CD4-positive, alpha-beta T cell treated with Interferon alpha-2 for 1 hour (primary cell): ENCODE measurements around the gene UST.

Source experiments
- DNase-seq, 2 donors: peaks; one replicate each; pipeline ENCODE4 v3.0.0-alpha.2; 2020 to 2022

The UST gene

DNA sequence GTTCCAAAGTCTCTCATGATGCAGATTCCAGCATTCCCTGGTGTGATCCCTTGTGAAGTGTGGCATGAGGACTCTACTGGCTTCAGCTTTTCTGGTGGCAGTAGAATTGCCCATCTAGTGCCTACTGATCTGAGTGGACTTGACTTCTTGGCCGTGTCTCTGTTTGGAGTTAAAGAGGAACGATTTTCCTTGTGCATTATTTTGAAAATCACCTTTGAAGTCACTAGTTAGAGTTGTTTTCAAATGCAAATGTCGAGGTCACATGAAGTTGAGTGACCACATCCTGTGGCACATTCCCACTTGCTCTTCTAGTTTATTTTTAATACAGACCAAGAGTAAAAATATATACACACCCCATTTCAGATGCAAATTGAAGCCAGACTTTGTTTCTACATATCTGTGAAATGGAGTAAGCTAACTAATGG is 300.0 kb downstream of the UST start:
- DNase-seq: peak in 1 of 2 donors; percentile 31

DNA sequence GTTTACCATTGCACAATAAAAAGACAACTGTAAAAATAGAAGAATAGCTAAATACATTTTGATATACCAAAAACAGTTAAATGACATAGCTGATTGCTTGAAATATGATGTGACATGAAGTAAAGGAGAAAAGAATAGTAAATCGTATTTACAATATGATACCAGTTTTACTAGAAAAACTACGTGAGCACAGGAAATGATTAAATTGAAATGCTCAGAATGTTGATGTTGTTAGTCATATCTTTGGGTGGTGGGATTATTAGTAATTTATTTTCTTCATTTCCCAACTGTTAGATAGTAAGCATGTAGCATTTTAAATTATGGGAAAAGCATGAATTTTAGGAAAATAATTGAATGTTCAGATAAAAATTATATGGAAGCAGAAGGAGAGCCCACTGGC is 302.4 kb downstream of the UST start:
- no peak for DNase-seq

DNA sequence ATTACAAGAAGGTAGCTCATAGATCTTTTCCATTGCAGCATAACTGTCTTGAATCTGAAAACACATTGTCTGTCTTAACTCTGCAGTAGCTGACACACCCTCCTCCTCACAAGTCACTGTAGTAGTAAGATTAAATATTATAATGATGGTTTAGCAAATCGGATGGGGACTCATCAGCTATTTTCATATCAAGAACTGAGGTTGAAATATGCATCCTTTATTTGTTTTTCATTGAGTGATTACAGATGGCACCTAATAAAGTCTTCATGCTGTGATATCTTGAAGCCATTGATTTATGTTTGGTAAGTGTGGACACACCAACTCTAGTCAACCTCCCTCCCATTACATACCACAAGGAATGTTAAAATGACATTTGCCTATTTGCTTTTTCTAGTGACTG is 303.3 kb downstream of the UST start:
- DNase-seq: no peak

DNA sequence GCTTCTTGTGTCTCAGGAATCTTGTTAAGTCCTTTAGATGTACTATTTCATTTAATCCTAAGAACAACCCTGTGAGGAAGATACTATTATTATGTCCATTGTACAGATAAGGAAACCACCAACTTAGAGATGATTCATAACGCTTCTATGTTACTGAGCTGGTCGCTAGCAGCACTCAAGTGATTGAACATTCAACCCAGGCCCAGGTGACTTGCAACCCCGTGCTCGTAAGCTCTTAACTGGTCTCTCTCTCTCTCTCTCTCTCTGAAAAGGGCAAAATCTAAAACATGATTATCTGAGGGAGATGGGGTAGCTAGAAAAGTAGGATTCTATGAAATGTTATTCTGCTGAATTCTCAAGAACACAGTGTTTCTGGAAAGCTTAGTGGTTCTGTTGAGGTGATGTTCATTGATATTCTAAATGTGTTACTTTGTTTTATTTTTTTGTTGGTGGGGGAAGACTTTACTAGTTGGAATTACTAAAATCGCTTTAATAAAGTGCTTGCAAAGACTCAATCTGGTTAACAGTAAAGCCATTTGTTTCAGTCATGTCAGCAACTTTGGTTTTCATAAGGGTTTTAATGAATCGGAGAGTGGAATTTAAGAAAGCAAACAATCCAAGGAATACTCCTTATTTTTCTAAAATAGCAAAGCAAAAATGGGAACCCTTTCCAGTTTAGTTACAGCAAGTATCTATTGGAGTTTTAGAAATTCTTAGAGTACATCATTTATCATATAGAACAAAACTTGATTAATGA is 305.7 kb downstream of the UST start:
- DNase-seq: no peak

DNA sequence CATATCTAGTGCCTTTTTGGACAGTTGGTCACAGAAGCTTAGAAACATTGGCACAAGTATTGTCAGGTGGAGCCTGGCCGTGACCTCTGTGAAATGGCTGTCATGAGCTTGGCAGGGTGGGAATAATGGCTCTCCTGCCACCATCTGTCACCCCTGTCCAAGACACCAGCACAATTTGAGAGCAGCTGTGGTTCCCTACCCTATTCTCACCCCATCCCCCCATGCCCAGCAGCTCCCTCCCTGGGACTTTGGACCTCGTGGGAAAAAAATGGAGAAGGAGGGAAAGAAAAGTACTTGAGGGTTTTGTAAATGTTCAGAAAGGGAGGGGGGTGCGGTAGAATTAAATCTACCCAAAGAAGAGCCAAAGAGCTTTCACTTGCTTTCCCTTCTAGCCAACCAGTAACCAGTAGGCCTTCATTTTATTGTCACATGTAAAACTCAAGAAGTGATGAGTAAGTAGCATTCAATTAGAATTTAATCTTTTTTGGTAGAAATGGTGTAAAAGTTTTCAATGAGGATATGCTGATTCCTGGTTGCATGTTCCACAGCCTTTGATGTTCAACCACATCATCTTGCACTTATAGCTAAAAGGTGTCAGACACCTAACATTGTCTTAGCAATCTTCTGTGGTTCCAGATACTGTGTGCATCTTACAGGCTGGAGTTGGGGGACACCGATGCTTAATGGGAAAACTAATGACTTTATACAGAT is 307.2 kb downstream of the UST start:
- DNase-seq: no peak

DNA sequence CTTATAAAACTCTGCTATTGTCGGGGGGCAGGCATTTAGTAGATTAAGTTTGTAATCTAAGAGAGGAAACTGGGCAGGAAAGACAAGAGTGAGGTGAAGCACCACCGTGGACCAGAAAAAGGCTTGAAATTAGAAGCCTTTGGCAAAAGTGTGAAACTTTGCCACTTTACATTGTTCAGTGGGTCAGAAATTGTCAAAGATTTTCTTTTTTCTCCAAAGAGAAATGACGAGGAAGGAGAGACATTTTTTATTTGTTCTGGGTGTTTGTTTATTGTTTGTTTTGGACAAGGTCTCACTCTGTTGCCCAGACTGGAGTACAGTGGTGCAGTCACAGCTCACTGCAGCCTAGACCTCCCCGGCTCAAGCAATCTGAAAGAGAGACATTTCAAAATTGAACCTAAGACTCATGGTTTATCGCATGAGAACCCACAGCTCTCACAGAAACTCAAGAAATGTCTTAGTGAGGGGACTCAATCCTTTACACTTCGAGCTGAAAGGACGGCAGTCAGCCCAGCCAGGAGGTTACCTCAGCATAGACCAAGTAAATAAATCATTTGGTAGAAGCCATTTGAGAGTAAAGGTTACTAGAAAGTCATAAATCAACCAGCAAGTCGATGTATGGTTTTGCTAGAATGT is 307.8 kb downstream of the UST start:
- no peak for DNase-seq

DNA sequence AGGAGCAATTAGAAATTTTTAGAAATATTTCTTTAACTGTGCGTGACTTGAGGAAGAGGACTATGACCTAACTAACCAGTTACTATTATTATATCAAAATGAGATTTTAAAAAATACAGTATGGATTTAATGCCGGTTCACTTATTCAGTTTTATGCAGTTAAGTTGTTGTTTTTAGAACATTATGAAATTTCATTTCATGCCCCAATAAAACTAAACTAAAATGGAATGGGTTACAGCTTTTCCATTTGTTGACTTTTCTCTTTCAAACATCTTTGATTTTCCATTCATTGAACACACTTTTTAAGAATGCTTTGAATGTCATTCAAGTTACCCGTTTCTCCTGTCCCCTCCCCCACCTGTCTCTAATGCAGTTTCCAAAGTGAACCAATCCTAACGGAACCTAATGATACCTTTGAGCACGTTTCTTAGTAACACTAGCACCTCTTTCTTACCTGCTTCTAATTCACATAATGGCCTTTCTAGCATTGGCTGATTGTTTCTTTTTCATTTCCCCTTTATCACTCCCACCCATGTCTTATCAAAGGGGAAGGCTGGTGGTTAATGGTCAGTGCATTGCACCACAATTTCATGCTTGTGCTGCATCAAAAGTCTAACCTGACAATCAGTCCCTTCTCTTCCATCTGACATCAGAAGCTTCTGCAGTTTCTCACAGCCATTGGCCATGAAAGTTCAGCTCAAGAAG is 308.5 kb downstream of the UST start:
- DNase-seq: no peak

DNA sequence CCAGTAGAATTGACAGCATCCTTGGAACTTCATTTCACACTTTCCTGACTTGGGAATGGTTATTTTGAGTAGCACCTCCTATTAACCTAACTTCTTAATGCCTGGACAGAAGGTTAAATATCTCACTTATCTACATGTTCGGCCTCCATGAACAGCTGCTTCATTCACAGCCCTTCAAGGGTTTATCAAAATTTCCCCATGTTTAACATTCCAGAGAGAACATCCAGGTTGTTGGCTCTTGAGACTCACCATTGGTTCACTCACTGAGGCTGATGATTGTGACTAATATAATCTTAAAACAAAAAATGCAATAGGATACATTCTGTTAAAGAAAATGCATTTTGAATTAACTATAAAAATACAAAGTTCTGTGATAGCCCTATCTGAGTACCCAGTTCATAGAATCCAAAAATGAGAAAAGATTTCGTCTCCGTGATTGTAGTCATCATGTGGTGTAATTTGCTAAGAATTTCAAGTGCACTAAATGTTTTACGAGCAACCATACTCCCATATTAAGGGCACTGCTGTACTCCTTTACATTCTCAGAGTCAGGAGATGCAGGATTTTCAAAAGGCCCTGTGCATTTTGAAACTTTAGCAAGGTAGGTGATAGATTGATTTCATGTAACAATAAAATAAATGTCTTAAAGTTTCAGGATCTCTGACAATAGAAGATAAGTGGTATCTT is 310.1 kb downstream of the UST start:
- DNase-seq: no peak

DNA sequence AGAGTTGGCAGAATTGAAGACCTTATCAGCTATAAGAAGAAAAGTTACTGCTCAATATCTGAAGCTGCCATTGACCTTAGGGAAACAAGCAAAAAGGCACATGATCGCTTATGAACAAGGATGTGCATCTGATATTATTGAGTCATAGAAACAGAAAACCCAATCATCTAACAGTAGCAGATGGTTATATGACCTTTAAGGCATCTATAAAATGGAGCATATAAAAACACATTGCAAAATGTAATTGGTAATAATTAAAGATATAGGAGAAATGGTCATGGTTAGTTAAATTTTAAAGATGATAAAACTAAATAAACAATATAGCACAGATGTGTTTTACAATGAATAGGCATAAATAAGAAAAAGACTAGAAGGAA is 310.6 kb downstream of the UST start:
- no peak for DNase-seq

DNA sequence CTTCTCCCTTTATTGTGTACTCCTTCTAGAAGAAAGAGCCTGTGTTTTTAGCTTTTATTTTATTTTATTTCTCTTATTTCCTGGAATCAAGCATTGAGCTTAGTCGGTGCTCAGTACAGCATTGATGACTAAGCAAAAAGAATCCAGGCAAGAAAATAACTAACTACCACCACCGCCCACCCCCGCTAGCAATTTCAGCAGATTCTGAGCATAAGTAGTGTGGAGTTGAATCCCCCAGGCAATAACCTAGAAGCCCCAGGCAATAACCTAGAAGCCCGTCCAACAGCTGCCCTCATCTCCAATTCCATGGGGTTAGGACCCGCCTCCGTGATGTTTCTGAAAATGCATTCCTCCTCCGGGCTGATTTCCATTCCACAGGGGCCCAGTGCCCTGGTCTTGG is 312.7 kb downstream of the UST start:
- no peak for DNase-seq

DNA sequence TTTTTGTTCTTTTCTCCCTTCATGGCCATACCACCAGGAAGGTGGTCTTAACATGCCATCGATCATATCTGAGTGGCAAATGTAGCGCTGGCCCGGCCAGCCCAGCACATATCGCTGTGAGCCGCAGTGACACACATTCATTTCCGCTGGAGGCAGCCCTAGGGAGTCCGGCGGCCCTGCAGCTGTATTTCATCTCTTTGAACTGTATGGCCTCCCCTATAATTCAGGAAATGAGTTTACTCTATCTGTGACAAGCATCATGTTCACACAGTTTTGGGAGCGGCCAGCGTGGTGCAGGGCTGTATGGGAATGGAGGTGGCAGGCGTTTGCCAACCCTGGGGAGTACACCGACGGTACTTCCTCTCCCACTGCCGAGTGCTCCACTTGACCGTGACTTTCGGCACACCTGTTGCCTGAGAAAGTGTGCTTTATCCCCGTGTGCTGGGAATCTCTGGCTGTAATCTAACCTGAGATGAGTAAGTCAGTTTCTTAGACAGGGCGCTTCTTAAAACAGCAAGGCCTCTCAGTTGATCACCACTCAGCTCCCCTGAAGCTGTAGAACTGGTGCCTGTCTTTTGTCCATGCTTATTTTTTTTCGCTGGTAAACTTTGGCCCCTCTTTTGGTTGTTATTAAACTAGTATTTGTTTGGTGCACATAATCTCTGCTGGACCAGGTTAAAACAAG is 313.6 kb downstream of the UST start:
- peak; percentile 43 to 68 for DNase-seq

DNA sequence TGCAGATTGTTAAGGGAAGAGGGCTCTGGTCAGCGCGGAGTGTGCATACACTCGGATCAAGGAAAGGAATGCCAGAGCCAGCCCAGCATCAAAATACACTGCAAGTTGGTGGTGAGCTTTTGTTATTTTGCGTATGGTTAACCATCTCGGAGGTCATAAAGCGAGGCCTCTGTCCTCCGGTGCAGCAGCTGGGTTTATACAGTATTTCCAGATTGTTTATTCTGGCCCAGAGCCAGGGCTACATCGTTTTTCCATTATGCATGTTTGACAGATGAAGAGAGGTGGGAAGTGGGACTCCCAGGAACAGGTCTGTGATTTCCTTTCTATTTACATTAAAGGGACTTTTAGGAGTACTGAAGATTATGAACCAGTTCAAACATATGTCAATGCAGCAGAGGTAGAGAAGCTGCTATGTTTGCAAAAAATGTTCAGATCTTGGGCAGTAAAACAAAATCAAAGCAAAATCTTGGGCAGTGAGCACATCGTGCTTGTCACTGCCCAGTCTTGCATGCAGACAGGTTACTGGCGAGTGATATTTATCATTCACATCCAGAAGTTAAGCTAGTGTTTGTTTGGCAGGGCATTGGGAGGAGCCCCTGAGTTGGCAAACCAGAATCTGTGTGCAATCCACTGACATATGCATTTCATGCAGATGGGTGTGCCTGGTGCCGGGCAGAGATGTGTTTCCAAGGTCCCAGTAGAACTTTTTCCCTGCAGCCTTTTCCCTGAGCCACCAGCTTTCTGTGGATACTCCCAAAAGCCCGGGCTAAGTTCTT is 314.3 kb downstream of the UST start:
- no peak for DNase-seq

DNA sequence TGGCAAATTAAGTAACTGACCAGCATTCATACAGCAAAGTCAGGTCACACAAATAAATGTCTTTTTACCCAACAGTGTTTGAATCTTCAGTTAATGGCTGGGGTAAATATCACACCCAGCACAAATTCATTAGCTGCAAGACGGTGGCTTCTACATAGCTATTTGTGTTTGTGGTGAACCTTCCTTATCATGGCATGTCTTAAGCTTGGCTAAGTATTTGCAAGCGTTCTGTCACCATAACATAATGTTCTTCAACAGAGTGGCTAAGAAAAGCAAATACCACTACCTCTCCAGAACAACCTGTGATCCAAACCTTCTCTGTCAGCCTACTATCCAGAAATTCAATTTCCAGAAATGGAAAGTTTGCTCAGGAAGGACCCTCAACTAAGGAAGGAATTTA is 315.1 kb downstream of the UST start:
- no peak for DNase-seq

DNA sequence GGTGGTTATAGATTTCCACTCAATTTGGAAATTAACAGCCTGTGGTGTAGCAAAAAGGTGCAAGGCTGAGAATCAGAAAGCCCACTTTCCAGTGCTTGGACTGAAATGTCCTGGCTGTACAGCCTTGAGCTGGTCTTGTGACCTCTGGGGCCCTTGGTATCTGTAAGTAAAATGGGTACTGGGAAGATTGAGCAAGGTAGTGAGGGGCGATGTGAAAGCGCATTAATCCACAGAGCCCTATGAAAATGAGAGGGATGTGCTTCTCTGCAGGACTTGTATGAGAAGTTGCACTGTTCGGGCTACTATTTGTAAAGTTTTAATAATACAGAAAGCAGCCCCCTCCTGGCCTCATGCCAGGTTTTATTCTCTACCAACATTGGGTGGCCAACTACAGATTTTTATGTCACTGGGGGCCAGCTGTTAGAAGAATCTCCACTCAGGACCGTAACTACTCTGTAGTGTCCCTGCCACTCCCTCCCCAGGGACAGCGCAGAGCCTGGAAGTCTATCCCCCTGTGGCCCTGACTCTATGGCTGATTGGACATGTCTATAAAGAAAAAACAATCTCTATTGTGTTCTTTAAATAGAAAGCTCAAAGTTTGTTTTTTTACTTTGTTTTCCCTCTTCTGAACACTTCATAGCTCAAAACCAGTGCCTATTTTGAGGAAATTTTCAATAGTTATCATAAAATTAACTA is 316.0 kb downstream of the UST start:
- no peak for DNase-seq

DNA sequence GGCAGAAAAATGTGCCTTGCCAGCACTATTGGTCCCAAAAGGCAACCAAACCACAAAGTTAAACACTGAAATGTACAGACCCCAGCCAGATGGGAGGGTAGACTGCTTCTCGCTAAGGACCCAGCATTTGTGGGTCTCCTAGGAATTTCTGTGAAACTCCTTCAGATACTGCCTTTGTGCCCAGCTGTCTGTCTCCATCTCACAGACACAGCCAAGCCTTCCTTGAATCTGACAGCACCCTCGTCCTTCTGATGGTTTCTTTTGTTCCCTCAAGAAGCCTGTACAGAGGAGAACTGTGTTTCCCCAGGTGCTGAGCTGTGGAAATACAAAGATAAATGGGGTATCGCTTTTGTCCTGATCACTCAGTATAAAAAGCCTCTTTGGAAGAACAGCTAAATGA is 316.6 kb downstream of the UST start:
- DNase-seq: no peak

DNA sequence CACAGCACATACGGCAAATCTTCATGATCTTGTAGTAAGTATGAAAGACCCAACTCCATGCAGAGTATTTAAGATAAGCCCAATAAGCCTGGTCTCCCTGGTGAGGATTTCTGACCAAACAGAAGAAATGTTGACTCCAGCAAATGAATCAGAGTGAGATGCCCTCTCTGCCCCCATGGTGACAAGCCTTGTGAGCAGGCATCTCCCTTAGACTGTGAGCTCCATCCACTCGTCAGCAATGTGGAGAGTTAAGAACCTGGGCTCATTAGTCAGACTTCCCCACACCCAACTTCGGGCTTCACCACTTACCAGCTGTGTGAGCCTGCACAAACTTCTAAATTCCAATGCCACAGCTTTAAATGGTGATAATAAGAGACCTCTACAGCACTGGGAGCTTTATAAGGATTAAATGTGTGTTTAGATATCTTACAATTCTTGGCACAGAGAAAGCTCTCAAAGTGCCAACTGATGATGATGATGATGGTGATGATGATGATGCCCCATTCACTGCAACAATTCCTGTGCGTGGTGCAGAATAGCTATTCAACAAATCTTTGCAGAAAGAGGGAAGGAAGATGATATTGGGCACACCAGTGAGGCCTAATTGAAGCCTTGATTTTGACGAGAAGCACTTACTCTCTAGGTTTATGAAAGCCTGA is 317.3 kb downstream of the UST start:
- no peak for DNase-seq

DNA sequence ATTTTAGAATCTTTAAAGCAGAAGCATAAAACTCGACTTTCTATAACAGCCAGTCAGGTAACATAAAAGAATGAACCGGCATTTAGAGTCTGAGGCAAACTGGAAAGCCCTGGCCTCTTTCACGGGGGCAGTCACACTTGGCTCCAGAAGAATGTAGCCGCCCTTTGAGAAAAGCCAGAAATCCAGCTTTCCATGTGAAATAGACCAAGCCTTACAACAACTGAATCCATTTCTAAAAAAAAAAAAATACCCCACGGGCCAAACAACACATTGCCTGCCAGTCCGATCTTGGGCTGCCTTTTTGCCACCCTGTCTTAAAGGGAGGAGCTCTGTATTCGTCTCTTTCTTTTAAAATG is 317.8 kb downstream of the UST start:
- DNase-seq: no peak

DNA sequence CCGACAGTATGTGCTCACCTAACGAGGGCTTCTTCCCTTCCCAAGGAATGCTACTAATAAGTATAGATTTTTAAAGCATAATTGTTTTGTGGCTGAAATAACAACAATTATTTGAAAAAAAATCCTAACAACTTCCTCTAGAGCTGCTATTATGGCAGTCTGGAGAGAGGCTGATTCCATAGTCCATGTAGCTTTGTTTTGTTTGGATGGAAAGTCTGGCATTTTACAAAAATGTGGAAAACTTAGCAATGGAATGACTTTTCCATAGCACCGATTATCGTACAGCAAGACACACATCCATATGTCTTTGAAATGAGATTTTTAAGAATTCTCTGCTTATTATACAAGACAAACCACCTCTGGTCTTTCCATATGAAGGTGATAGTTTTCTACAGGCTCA is 318.3 kb downstream of the UST start:
- no peak for DNase-seq

DNA sequence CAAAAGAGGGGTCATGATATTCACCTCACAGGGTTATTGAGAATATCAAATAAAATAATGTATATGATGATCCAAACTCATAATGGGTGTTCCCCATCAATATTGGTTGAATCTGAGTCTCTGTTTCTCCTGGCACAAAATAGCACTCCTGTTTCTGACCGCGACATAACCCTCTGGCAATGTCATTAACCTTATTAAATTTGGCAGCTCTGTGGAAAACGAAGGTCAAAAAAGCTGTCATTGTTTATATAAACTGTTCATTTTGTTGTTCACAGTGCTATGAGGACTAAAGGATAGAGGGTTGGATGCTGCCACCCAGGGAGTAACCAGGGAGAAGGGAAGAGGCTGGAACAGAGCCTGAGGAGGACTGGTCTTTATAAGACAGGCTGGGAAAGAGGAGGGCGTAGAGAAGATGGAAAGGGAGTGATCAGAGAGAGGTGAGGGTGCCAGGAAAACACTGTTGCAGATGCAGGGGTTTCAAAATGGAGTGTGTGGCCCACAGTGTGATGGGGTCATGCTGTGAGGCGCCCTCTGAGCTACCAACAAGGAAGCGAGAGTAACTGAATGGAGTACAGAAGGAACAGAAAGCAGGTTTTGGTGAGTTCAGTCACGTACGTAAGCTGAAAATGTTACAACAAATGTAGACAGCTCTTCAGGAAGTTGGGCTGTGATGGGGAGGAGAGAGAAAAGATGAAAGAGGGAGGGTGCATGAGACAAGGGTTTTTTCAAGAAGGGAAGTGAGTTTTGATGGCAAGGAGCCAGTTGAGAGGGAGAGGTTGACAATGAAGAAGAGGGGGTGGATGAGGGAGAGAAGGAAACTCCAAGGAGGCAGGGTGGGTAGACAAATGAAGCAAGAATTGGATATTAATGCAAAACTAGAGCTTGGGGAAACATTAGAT is 319.1 kb downstream of the UST start:
- peak; percentile 72 to 80 for DNase-seq
